ENCODE data around the gene SCGB1D1.

The SCGB1D1 gene

DNA sequence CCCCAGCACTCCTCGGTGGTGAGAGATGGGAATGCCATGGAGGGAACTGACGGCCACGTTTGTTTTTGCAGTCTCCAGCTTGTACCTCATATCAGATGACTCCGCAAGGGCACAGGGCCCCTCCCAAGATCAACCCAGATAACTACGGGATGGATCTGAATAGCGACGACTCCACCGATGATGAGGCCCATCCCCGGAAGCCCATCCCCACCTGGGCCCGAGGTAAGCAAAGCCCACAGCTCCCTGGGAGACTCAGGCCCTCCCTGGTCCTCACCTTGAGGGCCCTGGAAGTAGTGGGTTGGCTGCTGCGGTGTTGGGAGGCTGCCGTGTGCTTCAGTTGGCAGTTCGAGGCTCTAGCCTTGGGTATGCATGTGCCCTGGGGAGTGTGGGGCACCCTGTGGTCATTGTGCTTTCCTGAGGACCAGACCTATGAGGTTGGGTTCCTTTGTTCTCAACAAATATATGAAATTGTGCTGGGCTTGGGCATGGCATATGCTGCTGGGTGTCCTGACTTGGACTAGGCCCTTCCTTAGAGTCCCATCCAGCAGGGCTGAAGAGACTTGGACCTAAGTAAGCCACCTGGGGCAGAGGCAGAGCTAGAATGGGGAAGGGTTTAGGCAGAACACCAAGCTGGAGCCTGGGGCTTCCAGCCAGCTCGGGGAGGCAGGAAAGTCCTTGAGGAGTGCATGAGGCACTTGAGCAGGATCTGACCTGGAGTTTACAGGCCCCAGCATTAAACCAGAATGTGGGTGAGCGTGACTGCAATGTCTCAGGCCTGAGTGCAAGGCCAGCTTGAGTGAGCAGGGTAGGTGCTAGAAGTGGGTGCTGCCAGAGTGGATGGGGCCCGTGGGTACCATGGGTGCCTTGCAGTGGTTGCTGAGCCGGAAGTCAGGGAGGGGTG is 39.8 kb upstream of the SCGB1D1 start:
- Histone ChIP-seq H3K36me3 (ENCODE audit: insufficient read depth, low read length) (peaks cover 78% of the 10 kb centered on the region), H3K27me3 (ENCODE audit: insufficient read depth, low read length) (no peaks in the 10 kb centered on the region), H2AFZ (ENCODE audit: low read depth, low read length) (no peak overlapping the region), H3K4me1 (ENCODE audit: insufficient read depth, low read length) (no peaks in the 10 kb centered on the region), H3K4me3 (ENCODE audit: low read length) (no peak overlapping the region), H3K9me3 (ENCODE audit: low read length) (no peaks in the 10 kb centered on the region)

DNA sequence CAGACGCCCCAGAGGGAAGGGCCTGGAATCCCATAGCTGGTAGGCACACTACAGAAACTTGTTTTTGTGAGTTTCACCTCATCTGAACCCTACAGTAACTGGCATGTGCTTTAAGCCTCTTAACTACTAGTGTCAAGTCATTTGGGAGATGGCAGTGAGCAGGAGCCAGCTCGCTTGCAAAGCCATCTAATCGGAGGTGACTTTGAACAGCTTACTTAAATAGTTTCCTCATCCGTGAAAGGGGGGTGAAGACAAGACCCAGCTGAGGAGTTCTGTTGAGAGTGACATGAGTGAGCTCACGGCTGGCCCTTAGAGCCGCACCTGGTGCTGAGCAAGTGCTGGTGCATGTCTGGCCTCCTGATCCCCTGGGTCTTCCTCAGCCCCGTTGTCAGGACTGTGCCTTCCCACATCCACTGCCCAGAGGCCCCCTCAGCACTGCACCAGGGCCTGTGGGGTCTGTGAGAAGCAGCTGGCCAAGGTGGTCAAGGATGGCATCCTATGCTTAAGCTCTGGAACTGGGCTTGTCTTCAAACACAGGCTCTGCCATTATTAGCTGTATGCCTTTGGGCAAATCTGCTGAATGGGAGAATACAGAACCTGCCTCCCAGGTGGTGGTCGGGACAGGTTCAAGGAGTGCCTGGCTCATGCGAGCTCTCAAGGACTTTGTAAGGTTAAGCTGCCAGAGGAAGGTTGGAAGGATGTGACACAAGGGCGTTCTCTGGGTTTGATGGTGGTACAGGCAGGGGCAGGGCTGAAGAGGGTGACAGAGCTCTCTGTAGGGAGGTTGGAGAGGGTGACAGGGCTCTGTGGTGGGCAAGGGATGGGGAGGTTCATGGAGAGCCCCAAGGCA is 38.9 kb upstream of the SCGB1D1 start:
- no peaks in the 10 kb centered on the region for H3K9me3 ChIP-seq (ENCODE audit: low read length)
- peaks cover 70% of the 10 kb centered on the region for H3K36me3 ChIP-seq (ENCODE audit: insufficient read depth, low read length)
- H3K4me1 ChIP-seq (ENCODE audit: insufficient read depth, low read length): no peaks in the 10 kb centered on the region
- no peaks in the 10 kb centered on the region for H3K27me3 ChIP-seq (ENCODE audit: insufficient read depth, low read length)
- H3K4me3 ChIP-seq (ENCODE audit: low read length): no peak overlapping the region
- H2AFZ ChIP-seq (ENCODE audit: low read depth, low read length): no peak overlapping the region

DNA sequence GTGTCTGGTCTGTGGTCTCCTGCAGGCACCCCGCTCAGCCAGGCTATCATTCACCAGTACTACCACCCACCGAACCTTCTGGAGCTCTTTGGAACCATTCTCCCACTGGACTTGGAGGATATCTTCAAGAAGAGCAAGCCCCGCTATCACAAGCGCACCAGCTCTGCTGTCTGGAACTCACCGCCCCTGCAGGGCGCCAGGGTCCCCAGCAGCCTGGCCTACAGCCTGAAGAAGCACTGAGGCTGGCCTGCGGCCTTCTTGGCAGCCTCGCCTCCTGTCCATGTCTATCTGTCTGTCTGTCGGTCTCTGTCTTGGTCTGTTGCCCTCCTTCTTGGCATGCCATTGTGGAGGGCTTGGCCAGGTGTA is 38.3 kb upstream of the SCGB1D1 start:
- Histone ChIP-seq H3K9me3 (ENCODE audit: low read length) (no peaks in the 10 kb centered on the region), H3K27me3 (ENCODE audit: insufficient read depth, low read length) (no peaks in the 10 kb centered on the region), H3K4me3 (ENCODE audit: low read length) (no peak overlapping the region), H3K36me3 (ENCODE audit: insufficient read depth, low read length) (peaks cover 65% of the 10 kb centered on the region), H3K4me1 (ENCODE audit: insufficient read depth, low read length) (no peaks in the 10 kb centered on the region), H2AFZ (ENCODE audit: low read depth, low read length) (no peak overlapping the region)

DNA sequence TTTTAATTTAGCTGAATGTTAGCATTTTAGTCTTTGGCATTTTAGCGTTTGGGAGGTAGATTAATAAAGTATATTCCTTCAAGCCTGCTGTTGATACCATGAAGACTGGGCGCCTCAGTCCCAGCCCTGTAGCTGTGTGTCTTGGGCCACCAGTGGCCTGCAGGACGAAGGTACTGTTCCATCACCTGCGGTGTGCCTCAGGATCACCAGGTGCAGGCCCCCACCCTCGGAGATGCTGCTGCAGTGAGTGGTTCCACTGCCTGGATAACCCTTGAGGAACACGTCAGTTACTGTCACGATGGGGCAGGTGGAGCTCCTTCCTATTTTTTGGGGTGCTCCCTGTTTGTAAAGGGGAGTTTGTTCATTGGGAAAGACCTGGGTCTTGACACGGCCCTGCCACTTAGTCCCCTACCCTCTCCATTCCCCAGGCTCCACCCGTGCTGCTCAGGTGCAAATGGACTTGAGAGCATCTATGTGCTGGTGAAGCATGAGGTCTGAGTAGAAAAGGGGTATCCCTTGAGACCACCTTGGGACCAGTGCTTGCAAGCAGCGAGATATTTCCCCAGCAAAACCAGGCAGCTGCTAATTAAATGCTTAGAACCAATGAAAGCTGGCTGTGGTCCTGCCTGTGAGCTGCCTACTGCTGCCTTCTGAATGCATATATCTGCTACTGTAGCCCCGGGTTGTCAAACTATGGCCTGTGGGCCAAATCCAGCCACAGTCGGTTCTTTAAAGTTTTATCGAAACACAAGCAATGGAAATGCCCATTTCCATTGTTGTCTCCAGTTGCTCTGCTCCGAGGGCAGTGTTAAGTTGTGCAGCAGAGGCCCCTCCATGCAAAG is 37.5 kb upstream of the SCGB1D1 start:
- H3K4me1 ChIP-seq (ENCODE audit: insufficient read depth, low read length): no peaks in the 10 kb centered on the region
- H3K4me3 ChIP-seq (ENCODE audit: low read length): no peak overlapping the region
- H2AFZ ChIP-seq (ENCODE audit: low read depth, low read length): no peak overlapping the region
- H3K9me3 ChIP-seq (ENCODE audit: low read length): no peaks in the 10 kb centered on the region
- H3K36me3 ChIP-seq (ENCODE audit: insufficient read depth, low read length): peaks cover 57% of the 10 kb centered on the region
- H3K27me3 ChIP-seq (ENCODE audit: insufficient read depth, low read length): no peaks in the 10 kb centered on the region

DNA sequence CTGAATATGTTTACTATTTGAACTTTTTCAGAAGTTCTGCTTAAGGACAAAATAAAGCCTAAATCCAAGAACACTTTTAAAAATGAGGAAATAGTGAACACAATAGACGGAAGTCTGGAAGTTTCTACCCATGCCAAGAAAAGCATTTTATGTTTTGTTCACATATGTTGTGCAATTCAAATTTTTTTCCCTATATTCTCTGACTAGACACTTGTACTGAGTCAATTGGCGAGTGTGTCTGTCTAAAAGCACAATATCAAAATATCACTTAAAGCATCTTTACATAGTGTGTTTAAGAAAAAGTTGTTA is 37.0 kb upstream of the SCGB1D1 start:
- H3K27me3 ChIP-seq (ENCODE audit: insufficient read depth, low read length): no peaks in the 10 kb centered on the region
- no peak overlapping the region for H2AFZ ChIP-seq (ENCODE audit: low read depth, low read length)
- H3K9me3 ChIP-seq (ENCODE audit: low read length): no peaks in the 10 kb centered on the region
- H3K4me1 ChIP-seq (ENCODE audit: insufficient read depth, low read length): no peaks in the 10 kb centered on the region
- no peak overlapping the region for H3K4me3 ChIP-seq (ENCODE audit: low read length)
- peaks cover 52% of the 10 kb centered on the region for H3K36me3 ChIP-seq (ENCODE audit: insufficient read depth, low read length)

DNA sequence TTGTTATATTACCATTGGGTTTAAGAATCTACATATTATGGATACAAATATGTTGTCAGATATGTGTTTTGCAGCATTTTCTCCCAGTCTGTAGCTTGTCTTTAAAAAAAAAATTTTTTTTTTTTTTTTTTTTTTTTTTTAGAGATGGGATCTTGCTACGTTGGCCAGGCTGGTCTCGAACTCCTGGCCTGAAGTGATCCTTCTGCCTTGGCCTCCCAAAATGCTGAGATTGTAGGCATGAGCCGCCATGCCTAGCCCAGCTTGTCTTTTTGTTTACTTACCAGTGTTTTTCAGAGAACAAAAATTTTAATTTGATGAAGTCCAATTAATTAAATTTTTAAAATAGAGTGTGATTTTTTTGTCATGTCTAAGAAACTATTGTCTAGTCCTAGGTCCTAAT is 36.4 kb upstream of the SCGB1D1 start:
- peaks cover 46% of the 10 kb centered on the region for H3K36me3 ChIP-seq (ENCODE audit: insufficient read depth, low read length)
- no peaks in the 10 kb centered on the region for H3K9me3 ChIP-seq (ENCODE audit: low read length)
- H3K4me3 ChIP-seq (ENCODE audit: low read length): no peak overlapping the region
- no peak overlapping the region for H2AFZ ChIP-seq (ENCODE audit: low read depth, low read length)
- H3K4me1 ChIP-seq (ENCODE audit: insufficient read depth, low read length): no peaks in the 10 kb centered on the region
- H3K27me3 ChIP-seq (ENCODE audit: insufficient read depth, low read length): no peaks in the 10 kb centered on the region

DNA sequence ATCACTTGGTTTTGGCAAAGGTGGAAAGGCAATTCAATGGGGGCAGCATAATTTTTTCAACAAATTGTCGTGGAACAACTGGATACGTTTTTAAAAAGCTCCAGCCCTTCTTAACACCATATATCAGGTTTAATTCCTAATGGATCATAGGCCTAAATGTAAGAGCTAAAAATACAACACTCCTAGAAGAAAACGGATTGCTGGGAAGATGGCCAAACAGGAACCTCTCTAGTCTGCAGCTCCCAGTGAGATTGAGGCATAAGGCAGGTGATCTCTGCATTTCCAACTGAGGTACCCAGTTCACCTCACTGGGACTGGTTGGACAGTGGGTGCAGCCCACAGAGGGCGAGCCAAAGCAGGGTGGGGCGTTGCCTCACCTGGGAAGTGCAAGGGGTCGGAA is 32.4 kb upstream of the SCGB1D1 start:
- Histone ChIP-seq H3K4me1 (ENCODE audit: insufficient read depth, low read length) (no peaks in the 10 kb centered on the region), H3K36me3 (ENCODE audit: insufficient read depth, low read length) (peaks cover 7% of the 10 kb centered on the region), H3K9me3 (ENCODE audit: low read length) (no peaks in the 10 kb centered on the region), H3K4me3 (ENCODE audit: low read length) (no peak overlapping the region), H2AFZ (ENCODE audit: low read depth, low read length) (no peak overlapping the region), H3K27me3 (ENCODE audit: insufficient read depth, low read length) (no peaks in the 10 kb centered on the region)

DNA sequence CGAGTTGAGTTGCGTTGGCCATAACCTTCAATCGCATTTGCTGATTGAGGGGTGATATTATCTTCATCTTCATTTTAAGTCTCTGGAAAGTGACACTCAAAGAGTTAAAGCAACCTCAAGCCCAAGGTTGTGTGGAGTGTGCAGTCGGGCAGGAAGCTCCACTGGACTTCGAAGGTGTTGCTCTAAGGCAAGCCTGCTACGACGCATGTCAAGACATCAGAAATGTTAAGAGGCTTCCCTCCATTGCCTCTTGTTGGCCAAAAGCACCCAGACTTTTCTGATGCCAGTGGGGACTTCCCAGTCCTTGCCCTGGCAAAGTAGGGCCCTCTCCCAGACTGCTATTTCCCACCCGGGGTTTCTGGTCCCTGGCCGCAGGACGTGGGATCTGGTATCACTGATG is 23.6 kb upstream of the SCGB1D1 start:
- Histone ChIP-seq H3K4me1 (ENCODE audit: insufficient read depth, low read length) (no peaks in the 10 kb centered on the region), H2AFZ (ENCODE audit: low read depth, low read length) (no peak overlapping the region), H3K9me3 (ENCODE audit: low read length) (no peaks in the 10 kb centered on the region), H3K27me3 (ENCODE audit: insufficient read depth, low read length) (no peaks in the 10 kb centered on the region), H3K4me3 (ENCODE audit: low read length) (no peak overlapping the region), H3K36me3 (ENCODE audit: insufficient read depth, low read length) (no peaks in the 10 kb centered on the region)

DNA sequence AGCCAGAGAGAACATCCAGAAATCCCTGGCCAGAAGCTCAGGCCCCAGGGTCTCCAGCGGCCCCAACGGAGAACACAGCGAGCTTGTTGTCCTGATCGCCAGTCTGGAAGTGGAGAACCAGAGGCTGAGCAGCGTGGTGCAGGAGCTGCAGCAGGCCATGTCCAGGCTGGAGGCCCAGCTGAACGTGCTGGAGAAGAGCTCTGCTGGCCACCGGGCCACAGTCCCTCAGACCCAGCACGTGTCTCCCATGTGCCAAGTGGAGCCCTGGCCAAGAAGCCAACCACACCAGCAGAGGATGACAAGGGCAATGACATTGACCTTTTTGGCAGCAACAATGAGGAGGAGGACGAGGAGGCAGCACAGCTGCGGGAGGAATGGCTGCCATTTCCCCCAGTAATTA is 20.6 kb upstream of the SCGB1D1 start:
- H3K27me3 ChIP-seq (ENCODE audit: insufficient read depth, low read length): no peaks in the 10 kb centered on the region
- no peak overlapping the region for H3K4me3 ChIP-seq (ENCODE audit: low read length)
- H3K4me1 ChIP-seq (ENCODE audit: insufficient read depth, low read length): no peaks in the 10 kb centered on the region

DNA sequence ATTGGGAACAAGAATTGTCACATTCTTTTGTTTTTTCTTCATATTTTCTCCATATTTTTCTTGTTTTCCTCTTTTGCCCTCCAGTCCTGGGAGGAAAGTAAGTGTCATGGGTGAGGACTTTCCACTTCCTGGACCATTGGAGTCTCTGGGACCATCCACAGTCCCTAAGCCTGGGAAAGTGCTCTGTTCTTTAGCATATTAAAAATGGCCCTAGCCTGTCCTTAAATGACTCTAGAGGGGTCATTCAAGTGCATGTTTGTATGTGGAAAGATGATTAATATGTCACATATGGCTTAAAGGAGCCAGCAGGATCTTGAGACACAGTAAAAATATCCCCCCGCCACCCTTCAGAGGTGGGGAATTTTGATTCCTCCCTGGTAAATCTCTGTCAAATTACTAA is 20.1 kb upstream of the SCGB1D1 start:
- Histone ChIP-seq H3K36me3 (ENCODE audit: insufficient read depth, low read length) (no peaks in the 10 kb centered on the region), H3K27me3 (ENCODE audit: insufficient read depth, low read length) (no peaks in the 10 kb centered on the region), H3K4me3 (ENCODE audit: low read length) (no peak overlapping the region), H2AFZ (ENCODE audit: low read depth, low read length) (no peak overlapping the region), H3K9me3 (ENCODE audit: low read length) (no peaks in the 10 kb centered on the region), H3K4me1 (ENCODE audit: insufficient read depth, low read length) (no peaks in the 10 kb centered on the region)

More for the DNA sequence above, 20.6 kb upstream of the SCGB1D1 start:
- H3K9me3 ChIP-seq (ENCODE audit: low read length): no peaks in the 10 kb centered on the region
- no peaks in the 10 kb centered on the region for H3K36me3 ChIP-seq (ENCODE audit: insufficient read depth, low read length)
- no peak overlapping the region for H2AFZ ChIP-seq (ENCODE audit: low read depth, low read length)

DNA sequence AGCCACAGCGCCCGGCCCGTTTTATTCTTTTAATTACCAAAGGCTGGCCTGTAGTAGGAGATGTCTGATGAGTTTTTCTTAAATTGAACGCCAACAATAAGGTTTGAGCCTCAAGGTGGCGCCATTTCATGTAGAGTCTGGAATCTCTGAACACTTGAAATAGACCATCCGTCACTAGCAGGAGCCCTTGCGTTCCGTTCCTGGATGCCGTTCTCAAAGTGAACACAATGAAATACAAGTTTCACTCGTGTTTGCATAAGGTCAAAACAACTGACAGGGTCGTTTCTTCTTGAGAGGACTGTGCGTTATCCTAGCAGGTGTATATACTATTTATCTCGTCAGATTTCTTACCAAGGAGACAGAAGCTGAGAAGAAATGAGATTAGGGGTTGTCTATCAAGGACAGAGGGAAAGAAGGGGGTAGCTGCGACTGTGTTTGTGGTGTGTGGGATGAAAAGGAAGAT is 18.7 kb upstream of the SCGB1D1 start:
- Histone ChIP-seq H2AFZ (ENCODE audit: low read depth, low read length) (no peak overlapping the region), H3K27me3 (ENCODE audit: insufficient read depth, low read length) (no peaks in the 10 kb centered on the region), H3K9me3 (ENCODE audit: low read length) (no peaks in the 10 kb centered on the region), H3K4me1 (ENCODE audit: insufficient read depth, low read length) (no peaks in the 10 kb centered on the region), H3K4me3 (ENCODE audit: low read length) (no peak overlapping the region), H3K36me3 (ENCODE audit: insufficient read depth, low read length) (no peaks in the 10 kb centered on the region)

DNA sequence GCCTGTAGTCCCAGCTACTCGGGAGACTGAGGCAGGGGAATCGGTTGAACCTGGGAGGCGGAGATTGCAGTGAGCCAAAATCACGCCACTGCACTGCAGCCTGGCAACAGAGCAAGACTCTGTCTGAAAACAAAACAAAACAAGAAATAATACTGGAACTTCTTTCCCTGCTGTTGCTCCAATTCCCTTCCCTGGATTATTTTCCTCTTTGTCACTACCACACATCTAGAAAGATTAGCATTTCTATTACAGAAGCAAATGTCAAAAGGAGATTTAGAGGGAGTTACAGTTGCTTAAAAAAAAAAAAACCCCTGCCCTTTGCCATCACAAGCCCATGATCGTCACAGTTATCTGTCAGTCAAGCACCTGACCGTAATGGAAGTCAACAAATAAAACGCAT is 17.7 kb upstream of the SCGB1D1 start:
- Histone ChIP-seq H3K9me3 (ENCODE audit: low read length) (no peaks in the 10 kb centered on the region), H3K27me3 (ENCODE audit: insufficient read depth, low read length) (no peaks in the 10 kb centered on the region), H3K4me3 (ENCODE audit: low read length) (no peak overlapping the region), H3K4me1 (ENCODE audit: insufficient read depth, low read length) (no peaks in the 10 kb centered on the region), H2AFZ (ENCODE audit: low read depth, low read length) (no peak overlapping the region), H3K36me3 (ENCODE audit: insufficient read depth, low read length) (no peaks in the 10 kb centered on the region)

DNA sequence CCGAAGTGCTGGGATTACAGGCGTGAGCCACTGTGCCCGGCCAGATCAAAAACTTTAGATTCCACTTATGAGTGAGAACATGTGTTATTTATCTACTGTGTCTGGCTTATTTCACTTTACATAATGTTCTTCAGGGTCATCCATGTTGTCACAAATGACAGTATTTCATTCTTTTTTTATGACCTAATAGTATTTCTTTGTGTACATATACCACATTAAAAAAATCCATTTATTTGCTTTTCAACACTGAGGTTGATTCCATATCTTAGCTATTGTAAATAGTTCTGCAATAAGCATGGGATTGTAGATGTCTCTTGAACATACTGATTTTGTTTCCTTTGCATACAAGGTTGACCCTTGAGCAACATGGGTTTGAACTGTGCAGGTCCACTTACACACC is 13.2 kb upstream of the SCGB1D1 start:
- Histone ChIP-seq H3K4me3 (ENCODE audit: low read length) (no peak overlapping the region), H3K4me1 (ENCODE audit: insufficient read depth, low read length) (no peaks in the 10 kb centered on the region), H3K9me3 (ENCODE audit: low read length) (no peaks in the 10 kb centered on the region), H3K36me3 (ENCODE audit: insufficient read depth, low read length) (no peaks in the 10 kb centered on the region), H2AFZ (ENCODE audit: low read depth, low read length) (no peak overlapping the region), H3K27me3 (ENCODE audit: insufficient read depth, low read length) (peaks cover 6% of the 10 kb centered on the region)
